Measurements from ENCODE around the gene PLAAT4.

DNA sequence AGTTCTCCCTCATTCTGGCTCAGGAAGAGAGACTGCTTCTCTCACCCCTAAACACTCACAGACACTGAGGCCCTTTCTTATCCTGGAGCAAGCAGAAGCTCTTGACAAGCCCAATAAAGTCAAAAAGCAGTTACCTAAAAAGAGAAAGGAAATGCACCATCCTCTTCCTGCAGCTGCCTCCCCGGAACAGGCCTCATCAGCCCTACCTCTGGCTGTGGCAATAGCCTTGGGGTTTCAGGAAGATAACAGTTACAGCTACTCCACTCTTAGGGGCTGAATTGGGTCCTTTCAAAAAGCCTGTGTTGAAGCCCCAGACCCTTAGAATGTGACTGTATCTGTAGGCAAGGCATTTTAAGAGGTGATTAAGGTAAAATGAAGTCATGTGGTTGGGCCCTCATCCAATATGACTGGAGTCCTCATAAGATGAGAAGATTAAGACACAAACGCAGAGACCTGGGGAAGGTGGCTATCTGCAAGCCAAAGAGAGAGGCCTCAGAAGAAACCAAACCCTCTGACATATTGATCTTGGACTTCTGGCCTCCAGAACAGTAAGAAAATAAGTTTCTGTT lies 34.3 kb upstream of the PLAAT4 start:
- TF ChIP-seq, protein P1, sequence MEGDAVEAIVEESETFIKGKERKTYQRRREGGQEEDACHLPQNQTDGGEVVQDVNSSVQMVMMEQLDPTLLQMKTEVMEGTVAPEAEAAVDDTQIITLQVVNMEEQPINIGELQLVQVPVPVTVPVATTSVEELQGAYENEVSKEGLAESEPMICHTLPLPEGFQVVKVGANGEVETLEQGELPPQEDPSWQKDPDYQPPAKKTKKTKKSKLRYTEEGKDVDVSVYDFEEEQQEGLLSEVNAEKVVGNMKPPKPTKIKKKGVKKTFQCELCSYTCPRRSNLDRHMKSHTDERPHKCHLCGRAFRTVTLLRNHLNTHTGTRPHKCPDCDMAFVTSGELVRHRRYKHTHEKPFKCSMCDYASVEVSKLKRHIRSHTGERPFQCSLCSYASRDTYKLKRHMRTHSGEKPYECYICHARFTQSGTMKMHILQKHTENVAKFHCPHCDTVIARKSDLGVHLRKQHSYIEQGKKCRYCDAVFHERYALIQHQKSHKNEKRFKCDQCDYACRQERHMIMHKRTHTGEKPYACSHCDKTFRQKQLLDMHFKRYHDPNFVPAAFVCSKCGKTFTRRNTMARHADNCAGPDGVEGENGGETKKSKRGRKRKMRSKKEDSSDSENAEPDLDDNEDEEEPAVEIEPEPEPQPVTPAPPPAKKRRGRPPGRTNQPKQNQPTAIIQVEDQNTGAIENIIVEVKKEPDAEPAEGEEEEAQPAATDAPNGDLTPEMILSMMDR (IDR thresholded peaks at IDR 0.05; ENCODE audit: insufficient read depth, low read length) = no peak
- no peak for TF ChIP-seq REST (IDR thresholded peaks at IDR 0.05; ENCODE audit: insufficient replicate concordance, low read depth)
- peak; percentile 54; the same call in 1 of the 2 replicates for TF ChIP-seq POLR2AphosphoS5 (IDR thresholded peaks at IDR 0.05; ENCODE audit: low read depth)
- no peak for TF ChIP-seq GABPA (IDR thresholded peaks at IDR 0.05; ENCODE audit: low read depth)
- TF ChIP-seq SPI1 (IDR thresholded peaks at IDR 0.05; ENCODE audit: borderline replicate concordance, low read depth) = no peak; the same call in 1 of the 2 replicates

Measured in HL-60 (cell line).